HG03025 (cell line): Measurements from ENCODE around the gene MET.

Source experiments
- ATAC-seq: cut with Tn5 transposase; IDR thresholded peaks from one replicate; pipeline ENCODE4 v1.9.1; 2021; ENCODE audit warnings: mild to moderate bottlenecking, moderate library complexity; ENCODE audit not compliant: unreplicated experiment, low FRiP score

Gene MET

DNA sequence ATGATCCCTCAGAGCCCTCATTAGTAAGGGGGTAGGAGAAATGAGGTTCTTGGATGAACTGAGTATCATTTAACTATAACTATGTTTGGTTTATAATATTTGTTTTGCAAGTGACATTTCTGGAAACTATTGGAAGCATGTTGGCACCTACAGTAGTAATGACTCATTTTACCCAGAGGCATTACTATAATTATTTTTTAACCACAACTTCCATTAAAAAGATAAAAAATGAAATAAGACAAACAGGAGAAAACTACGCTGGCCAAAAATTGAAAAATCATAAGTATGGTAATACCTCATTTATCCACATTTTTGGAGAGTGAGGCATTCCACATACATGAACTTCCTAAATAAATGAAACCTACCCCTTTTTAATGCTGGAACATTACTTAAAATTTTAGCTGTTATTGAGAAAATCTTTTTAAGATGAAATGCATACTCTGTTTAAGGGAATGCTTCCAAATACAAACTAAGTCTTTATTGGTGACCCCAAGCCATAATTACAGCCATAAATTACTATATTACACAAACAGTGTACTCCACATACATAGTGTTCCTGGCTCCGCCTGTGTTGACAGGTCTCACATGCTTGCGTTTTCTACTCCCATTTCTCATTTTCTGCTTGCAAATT is 105.8 kb downstream of the MET start:
- no peak for ATAC-seq

DNA sequence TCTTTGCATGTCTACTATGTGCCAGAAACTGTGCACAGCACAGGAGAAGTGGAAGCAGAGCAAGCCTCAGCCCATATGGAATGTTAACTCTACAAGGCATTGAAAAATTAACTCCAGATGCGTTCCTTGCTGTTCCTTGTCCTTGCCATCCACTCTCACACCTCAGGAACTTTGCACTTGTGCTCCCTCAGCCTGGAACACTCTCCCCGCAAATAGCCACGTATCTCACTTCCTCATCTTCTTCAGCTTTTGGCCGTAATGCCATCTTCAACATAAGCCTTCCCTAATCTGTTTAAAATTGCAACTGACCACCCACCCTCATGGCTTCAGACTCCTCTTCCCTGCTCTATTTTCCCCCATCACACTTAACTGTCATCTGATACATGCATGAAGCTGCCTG is 107.2 kb downstream of the MET start:
- no peak for ATAC-seq

DNA sequence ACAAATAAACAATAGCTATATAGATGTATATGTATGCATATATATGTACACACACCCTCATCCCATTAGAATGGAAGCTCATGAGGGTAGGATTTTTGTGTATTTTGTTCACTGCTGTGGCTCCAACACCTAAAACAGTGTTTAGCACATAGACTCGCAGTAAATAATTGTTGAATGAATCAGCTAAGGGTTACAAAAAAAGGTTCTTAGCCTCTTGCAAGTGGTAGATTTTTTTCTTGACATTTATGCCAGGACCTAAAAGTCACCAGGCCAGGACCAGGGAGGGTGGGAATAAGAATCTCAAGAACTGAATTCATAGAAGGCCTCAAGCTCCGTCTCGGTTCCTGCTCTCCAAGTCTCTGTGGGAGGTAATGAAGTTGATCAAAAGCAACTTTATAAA is 107.9 kb downstream of the MET start:
- no peak for ATAC-seq

DNA sequence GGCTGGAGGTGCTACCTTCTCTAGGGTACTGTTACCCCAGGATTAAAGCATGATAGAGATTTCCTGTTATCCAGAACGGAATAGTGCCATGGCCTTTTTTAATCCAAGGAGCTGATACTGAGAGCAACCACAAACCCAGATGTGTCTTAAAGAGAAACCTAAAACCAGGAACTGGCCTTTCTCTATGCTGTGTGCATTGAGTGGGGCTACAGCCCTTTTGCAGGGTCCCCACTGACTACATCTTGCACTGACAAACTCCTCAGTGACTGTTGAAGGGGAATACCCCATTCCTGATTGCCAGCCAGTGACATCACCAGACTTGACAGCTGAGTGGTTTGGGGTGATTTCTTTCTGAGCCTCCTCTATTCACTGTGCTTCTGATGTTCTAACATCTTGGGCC is 108.5 kb downstream of the MET start:
- no peak for ATAC-seq

DNA sequence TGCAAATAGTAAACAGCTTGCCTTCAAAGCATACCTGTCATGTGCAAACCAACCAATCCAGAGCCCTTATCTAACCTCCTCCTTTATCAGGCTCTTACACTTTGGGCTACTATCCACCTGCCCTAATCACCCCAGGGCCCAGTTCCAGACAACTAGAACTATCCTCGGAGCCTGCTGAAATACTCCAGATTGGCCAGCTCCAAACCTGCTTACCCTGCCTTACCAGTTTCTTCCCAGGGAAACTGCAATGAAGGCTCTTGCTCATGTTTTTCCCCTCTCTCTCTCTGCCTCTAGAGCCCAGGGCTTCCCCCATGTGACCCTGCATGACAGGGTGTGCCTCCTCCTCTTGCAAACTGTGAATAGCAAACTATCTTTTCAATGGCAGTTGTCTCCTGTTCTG is 109.0 kb downstream of the MET start:
- ATAC-seq, result no peak

DNA sequence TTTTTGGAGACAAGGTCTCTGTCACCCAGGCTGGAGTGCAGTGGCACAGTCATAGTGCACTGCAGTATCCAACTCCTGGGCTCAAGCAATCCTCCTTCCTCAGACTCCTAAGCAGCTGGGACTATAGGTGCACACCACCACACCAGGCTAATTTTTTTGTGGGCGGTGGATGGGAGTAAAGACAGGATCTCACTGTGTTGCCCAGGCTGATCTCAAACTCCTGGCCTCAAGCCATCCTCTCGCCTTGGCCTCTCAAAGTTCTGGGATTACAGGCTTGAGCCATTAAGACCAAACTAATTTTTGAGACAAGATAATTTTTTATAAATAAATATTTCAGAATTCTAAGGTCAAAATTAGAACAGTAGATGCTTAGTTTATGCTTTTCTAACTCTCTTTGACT is 109.6 kb downstream of the MET start:
- no peak for ATAC-seq

DNA sequence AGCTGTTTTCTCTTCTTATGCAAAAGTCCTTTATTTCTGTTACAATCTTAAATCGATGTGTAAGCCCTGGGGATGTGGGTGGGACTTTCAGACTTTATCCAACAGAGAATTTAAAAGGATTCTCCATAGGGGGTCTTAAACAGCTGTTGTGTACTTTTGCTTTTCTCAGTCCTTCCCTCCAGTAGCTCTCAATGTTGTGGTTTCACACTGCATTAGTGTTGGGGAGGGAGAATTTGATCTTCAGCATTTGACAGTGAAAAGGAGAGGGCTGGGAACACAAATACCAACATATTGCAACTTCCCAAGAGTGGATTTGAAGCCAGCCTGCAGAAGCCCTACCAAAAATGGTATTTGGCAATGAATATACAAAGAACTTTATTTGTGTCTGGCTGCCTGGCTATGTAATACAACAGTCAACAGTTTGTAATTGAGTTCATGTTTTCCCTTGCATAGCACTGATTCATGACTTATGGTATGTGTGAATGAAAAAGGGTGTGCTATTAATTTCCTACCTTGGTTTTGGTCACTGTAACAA is 110.2 kb downstream of the MET start:
- no peak for ATAC-seq

DNA sequence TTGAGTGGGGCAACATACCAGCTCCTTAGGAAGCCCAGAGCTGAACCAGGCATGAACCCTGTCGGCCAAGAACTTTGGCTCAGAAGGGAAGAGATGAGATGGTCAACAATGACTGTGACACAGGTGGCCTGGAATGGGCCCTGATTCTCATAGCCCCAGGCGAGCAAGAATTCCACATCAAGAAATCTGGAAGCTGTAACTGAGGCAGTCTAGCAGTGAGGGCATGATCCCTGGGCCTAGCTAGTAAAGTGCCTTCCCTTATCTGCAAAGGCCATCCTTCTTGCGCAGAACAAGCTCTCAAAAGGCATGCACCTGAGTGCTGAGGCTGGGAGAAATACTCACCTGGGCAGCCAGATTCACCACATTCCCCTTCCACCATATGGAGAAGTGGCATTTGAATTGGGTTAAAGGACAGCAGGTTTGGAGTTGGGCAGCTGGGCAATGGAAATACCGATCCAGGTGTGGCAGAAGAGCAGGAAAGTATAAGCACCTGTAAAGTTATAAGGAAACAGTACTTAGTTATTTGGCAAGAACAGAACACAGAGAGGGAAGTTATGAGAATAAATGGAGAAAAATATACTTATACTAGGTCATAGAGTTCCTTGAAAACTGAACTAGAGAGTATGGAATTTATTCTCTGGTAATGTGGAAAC is 111.8 kb downstream of the MET start:
- ATAC-seq, result no peak

DNA sequence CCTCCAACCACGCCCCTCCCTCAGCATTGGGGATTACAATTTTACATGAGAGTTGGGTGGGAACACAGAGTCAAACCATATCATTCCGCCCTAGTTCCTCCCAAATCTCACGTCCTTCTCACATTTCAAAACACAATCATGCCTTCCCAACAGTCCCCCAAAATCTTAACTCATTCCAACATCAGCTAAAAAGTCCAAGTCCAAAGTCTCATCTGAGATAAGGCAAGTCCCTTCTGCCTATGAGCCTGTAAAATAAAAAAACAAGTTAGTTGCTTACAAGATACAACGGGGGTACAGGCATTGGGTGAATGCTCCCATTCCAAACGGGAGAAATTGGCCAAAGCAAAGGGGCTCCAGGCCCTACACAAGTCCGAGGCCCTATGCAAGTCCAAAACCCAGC is 112.7 kb downstream of the MET start:
- no peak for ATAC-seq

DNA sequence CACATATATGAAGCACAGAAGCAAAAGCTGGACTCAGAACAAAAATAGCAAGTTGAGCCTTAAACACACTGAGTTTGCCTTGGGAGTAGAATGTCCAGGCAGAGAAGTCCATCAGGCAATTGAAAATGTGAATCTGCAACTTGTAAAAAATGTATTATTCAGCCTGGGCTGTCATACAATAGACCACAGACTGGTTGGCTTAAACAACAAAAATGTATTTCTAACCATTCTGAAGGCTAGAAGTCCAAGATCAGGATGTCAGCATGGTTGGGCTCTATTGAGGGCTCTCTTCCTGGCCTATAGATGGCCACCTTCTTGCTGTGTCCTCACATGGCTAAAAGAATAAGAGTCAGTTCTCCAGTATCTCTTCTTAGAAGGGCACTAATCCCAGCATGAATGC is 113.8 kb downstream of the MET start:
- ATAC-seq, result no peak

DNA sequence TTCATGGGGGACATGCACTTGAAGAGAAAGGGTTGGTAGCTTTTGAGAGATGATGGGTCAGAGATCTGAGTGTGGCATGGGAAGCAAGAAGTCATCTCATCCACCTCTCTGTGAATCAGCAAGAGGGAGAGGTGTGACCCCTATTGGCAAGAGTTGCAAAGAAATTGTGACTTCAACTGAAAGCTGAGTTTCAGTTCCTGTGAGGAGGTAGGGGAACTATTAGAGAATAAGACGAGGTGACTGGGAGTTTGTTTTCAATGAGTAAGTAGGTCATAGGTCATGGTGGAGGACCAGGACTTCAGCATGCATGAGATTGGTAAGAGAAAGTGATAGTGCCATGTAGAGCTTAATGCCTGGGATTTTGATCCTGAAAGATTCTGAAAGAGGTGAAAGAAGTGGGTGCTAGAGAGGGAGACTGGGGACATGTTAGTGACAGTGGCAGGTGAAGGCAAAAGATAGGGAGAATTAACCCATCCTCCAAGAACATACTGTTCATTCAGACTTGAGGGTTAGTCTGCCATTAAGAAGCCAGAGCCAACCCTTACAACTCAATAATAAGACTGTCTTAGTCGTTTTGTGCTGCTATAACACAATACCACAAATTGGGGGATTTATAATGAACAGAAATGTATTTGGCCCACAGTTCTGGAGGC is 114.9 kb downstream of the MET start:
- ATAC-seq, result peak; percentile 99

DNA sequence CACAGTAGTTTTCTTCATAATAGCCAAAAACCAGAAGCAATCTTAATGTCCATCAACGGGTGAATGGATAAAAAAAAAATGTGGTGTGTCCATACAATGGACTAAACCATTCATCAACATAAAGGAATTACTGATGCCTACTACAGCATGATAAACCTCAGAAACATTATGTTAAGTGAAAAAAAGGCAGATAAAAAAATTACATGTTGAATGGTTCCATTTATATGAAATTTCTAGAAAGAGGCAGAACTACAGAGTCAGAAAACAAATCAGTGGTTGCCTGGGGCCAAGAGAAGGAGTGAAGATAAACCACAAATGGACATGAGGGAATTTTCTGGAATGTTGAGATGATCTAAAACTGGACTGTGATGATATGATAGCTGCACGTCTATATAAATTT is 115.9 kb downstream of the MET start:
- no peak for ATAC-seq

DNA sequence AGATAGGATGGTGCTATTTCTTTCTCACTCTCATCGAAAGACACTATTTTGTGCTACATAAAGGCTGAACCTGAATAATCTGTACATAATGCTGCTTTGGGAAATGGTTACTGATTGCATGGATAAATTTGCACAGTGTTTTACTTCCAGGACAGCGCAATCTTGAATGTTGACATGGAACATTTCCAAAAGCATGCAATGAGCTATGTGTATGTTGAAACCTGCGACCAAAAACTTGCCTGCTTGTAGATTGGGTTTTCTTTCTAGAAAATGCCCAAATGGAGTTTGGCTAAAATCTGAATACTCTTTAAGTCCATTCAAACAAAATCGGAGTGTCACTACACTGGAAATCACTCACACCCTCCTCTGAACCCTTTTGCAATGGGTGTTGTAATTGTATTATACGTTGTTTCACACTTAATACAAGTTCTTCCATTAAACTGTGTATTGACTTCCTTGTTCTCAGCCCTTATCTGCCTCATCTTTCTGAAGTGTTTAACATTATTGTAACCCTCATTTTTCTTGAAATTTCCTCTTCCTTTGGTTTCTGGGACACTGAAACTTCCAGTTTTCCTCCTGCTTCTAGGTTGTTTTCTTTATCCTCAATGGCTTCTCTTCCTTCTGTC is 116.7 kb downstream of the MET start:
- ATAC-seq, result no peak

DNA sequence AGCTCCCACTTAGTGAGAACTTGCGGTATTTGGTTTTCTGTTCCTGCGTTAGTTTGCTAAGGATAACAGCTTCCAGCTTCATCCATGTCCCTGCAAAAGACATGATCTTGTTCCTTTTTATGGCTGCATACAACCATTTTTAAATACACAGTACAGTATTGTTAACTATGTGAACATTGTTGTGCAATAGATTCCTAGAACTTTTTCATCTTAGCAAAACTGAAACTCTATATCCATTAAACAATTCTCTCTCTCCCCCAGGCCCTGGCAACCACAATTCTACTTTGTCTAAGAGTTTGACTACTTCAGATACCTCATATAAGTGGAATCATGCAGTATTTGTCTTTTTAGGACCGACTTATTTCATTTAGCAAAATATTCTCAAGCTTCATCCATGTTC is 118.0 kb downstream of the MET start:
- ATAC-seq, result no peak

DNA sequence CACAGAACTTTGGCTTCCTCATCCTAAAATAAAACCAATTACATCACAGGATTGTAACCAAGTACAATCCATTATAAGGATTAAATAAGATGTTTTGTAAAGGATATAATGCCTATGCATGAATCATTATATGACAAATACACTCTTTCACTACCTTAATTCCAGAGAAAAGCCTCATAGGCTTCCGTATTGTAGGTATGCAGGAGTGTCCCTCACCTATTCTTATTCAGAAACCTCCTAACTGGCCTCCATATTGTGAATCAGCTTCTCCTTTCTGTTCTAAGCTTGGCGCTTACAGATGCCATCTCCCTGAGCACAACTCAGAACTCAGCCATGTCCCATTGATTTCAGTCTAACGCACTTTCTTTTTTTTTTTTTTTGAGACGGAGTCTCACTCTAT is 120.8 kb downstream of the MET start:
- ATAC-seq, result no peak

DNA sequence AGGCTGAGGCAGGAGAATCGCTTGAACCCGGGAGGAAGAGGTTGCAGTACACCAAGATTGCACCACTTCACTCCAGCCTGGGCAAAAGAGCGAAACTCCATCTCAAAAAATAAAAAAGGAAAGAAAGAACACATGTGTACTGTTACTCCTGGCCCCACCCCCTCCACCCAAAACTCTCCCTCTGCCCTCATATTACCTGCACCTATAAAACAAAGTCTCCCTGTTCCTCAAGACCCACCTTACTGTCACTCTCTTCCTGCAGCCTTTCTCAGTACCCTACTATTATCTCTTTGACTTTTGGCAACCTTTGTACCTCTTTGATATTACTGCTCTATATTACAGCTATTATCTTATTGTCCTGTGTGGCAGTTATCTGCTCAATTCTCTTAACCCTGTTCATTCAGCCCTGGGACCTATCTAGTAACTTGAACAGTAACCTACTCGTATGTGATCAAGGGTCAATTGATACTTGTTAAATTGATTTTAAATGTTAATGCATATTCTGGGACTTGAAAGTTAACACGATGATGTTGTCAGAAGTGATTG is 121.9 kb downstream of the MET start:
- ATAC-seq, result no peak

DNA sequence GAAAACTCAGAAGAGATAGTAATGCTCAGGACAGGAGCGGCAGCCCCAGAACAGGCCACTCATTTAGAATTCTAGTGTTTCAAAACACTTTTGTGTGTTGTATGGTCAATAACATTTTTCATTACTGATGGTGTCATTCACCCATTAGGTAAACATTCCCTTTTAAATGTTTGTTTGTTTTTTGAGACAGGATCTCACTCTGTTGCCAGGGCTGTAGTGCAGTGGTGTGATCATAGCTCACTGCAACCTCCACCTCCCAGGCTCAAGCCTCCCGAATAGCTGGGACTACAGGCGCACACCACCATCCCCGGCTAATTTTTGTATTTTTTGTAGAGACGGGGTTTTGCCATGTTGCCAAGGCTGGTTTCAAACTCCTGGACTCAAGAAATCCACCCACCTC is 124.5 kb downstream of the MET start:
- no peak for ATAC-seq

DNA sequence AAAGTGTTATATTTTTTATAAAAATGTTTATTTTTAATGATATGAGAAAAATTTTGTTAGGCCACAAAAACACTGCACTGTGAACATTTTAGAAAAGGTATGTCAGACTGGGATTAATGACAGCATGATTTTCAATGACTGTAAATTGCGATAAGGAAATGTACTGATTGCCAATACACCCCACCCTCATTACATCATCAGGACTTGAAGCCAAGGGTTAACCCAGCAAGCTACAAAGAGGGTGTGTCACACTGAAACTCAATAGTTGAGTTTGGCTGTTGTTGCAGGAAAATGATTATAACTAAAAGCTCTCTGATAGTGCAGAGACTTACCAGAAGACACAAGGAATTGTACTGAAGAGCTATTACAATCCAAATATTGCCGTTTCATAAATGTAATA is 125.6 kb downstream of the MET start:
- ATAC-seq, result no peak

DNA sequence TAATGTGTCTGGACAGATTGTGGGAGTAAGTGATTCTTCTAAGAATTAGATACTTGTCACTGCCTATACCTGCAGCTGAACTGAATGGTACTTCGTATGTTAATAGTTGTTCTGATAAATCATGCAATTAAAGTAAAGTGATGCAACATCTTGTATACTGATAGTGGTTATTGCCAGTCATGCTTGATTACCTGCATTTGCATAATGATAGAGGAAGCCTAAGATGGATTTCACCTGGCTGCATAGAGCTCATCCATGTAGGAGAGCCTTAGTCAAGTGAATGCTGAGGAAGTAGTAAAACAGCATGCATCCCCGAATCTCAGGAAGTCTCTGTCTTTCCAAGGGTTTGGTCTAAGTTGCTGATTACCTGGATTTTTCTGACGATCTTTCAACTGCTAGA is 126.2 kb downstream of the MET start:
- ATAC-seq, result no peak

DNA sequence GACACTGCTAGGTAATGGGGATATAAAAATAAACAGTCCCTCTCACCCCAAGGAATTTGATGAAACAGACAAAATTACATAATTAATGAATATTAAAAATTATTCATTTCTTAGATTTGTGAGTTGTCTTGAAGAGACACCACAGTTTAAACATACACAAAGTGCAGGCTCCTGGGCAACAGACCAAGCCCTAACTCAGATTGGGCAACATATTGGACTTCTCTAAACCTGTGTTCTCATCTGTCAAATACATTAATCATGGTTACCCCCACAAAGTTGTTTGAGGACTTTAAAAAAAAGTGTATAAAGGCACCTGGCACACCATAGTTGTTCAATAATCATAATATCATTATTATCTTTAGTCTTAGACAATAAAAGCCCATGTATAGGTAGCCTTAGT is 127.9 kb downstream of the MET start:
- no peak for ATAC-seq

DNA sequence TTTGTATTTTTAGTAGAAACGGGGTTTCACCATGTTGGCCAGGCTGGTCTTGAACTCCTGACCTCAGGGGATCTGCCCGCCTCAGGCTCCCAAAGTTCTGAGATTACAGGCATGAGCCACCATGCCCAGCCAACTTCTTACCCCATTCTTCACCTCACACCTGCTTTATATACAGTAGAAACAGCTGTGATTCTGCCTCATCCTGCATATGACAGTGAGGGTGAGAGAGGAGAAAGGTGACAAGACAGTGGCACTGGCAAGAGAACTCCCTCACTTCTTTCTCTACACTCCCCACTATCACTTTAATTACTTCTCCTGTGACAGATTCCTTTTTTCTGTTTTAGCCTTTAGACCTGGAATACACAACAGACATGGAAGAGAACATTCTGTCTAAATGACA is 128.6 kb downstream of the MET start:
- ATAC-seq, result no peak
